Panc1 (cell line): Measurements from ENCODE around the gene DDX49.

Experiments used
- SIN3A ChIP-seq: IDR thresholded peaks from 2 replicates; pipeline ENCODE4 v1.6.1; 2012; ENCODE audit warnings: low read depth, mild to moderate bottlenecking, low read length, moderate library complexity, borderline replicate concordance; ENCODE audit not compliant: insufficient read depth
- TF ChIP-seq, protein P1 (sequence below): fragments of 450-650 bp; IDR thresholded peaks from 2 replicates; pipeline ENCODE4 v1.5.1; 2017; ENCODE audit warnings: mild to moderate bottlenecking

DNA sequence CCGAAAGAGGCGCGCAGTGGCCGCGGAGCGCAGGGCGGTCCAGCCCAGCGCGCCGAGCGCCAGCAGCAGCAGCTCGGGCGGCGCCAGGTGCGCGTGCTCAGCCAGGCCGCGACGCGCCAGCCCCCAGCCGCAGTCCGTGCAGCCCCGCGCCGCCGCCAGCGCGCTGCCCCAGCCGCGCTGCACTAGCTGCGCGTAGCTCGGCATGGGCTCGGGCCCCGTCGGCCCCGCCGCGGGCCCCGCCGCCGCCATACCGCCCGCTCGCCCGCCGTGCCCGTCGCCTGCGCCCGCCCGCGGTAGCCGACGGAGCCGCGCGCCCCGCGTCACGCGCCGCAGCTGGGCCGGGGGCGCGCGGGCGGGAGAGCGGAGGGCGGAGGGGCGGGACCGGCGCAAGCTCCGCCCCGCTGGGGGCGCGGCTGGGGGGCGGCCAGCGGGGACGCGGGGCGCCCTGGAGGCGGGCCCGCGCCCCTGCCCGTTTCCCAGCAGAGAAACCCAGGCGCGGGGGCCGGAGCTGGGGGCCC, 23.6 kb upstream of the DDX49 start, which contains the start of gene CERS1:
- TF ChIP-seq, protein P1, sequence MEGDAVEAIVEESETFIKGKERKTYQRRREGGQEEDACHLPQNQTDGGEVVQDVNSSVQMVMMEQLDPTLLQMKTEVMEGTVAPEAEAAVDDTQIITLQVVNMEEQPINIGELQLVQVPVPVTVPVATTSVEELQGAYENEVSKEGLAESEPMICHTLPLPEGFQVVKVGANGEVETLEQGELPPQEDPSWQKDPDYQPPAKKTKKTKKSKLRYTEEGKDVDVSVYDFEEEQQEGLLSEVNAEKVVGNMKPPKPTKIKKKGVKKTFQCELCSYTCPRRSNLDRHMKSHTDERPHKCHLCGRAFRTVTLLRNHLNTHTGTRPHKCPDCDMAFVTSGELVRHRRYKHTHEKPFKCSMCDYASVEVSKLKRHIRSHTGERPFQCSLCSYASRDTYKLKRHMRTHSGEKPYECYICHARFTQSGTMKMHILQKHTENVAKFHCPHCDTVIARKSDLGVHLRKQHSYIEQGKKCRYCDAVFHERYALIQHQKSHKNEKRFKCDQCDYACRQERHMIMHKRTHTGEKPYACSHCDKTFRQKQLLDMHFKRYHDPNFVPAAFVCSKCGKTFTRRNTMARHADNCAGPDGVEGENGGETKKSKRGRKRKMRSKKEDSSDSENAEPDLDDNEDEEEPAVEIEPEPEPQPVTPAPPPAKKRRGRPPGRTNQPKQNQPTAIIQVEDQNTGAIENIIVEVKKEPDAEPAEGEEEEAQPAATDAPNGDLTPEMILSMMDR, result no peak
- TF ChIP-seq SIN3A, result no peak
